HepG2 (cell line): ENCODE data around the gene SCUBE2. TPM values are rescaled to one million over a fixed set of nuclear protein-coding genes. Genes with fewer than 3 reads are reported as not detected.
A peak's percentile ranks its signal among the peaks of the same experiment; 100 is the strongest.

ENCODE experiments used
- ATAC-seq: fragments of 200-7000 bp; cut with Tn5 transposase; 3 replicates; pipeline ENCODE4 v1.9.1; 2020; ENCODE audit warnings: mild to moderate bottlenecking, moderate library complexity
- BruUV-seq: library from RNA; stranded (reverse); fragments of 400-500 nt; replicated peaks from 2 replicates; lab custom pipeline; 2021; lab: Mats Ljungman, UMichigan
- CTCF ChIA-PET: fragments of 300-600 bp; formaldehyde crosslinking; extraction: SDS; loops from one replicate; lab custom pipeline; 2021; ENCODE audit warnings: low total read pairs, inconsistent platforms, low intra/inter-chr PET ratio; lab: Yijun Ruan, JAX
- POLR2A ChIA-PET: fragments of 350-600 bp; sonication (Branson Sonifier 250); formaldehyde crosslinking; loops from one replicate; lab custom pipeline; 2020; ENCODE audit warnings: antibody characterized with exemption, inconsistent platforms; lab: Yijun Ruan, JAX
- DNase-seq: peaks from one replicate; pipeline ENCODE4 v3.0.0-alpha.2; 2015; ENCODE audit warnings: low spot score
- FAIRE-seq: peaks from 3 replicates; lab custom pipeline; 2011; peaks lifted over from hg19 to GRCh38; lab: Jason Lieb, UNC
- H2AFZ ChIP-seq: one replicate; pipeline ENCODE4 v1.6.1; 2011; ENCODE audit warnings: low read length, inconsistent platforms
- H3K27ac ChIP-seq: fragments of 300-600 bp; 3 replicates; pipeline ENCODE4 v1.8.0; 2011; ENCODE audit warnings: mixed run types, mild to moderate bottlenecking, mixed read lengths, low read length, inconsistent platforms; ENCODE audit not compliant: insufficient read depth; ENCODE audit errors: extremely low read length
- H3K27me3 ChIP-seq, 2 experiments: fragments of 200-600 bp in 1 of 2; 2 replicates in 1 of 2; 3 replicates in 1 of 2; pipeline versions ENCODE4 v1.6.0 to v1.8.0; 2011; ENCODE audit warnings: low read length in 2 of 2, mild to moderate bottlenecking in 2 of 2, moderate library complexity in 2 of 2, inconsistent platforms in 1 of 2; ENCODE audit not compliant: insufficient read depth in 2 of 2, control insufficient read depth in 1 of 2
- H3K36me3 ChIP-seq, 2 experiments: fragments of 200-600 bp in 1 of 2; replicated peaks in 1 of 2; 2 replicates in 1 of 2; 3 replicates in 1 of 2; pipeline versions ENCODE4 v1.5.1 to v1.8.0; 2011; ENCODE audit warnings: low read length in 2 of 2, inconsistent platforms in 1 of 2; ENCODE audit not compliant: insufficient read depth in 2 of 2, control insufficient read depth in 1 of 2
- H3K4me1 ChIP-seq: 2 replicates; pipeline ENCODE4 v1.5.1; 2012; ENCODE audit warnings: low read length, inconsistent platforms; ENCODE audit not compliant: insufficient read depth
- H3K4me2 ChIP-seq: 2 replicates; pipeline ENCODE4 v1.6.0; 2011; ENCODE audit warnings: low read depth, low read length, inconsistent platforms
- H3K4me3 ChIP-seq, 3 experiments: fragments of 200-600 bp in 1 of 3; sonication (generic), shearing (Covaris generic) in 1 of 3; replicated peaks in 1 of 3; 2 replicates each; pipeline ENCODE4 v1.5.1; 2011 to 2016; ENCODE audit warnings: low read length in 3 of 3, inconsistent platforms in 2 of 3, low read depth in 2 of 3, mild to moderate bottlenecking in 2 of 3, control low read depth in 1 of 3, mixed read lengths in 1 of 3; ENCODE audit not compliant: insufficient read depth in 1 of 3
- H3K79me2 ChIP-seq: one replicate; pipeline ENCODE4 v1.6.1; 2011; ENCODE audit warnings: low read length, inconsistent platforms; ENCODE audit not compliant: insufficient read depth
- H3K9ac ChIP-seq: 2 replicates; pipeline ENCODE4 v1.6.0; 2011; ENCODE audit warnings: mild to moderate bottlenecking, low read depth, low read length, inconsistent platforms; ENCODE audit not compliant: insufficient read depth
- H3K9me3 ChIP-seq: 2 replicates; pipeline ENCODE4 v1.5.1; 2012; ENCODE audit warnings: mild to moderate bottlenecking, low read length
- H4K20me1 ChIP-seq: 2 replicates; pipeline ENCODE4 v1.6.0; 2011; ENCODE audit warnings: inconsistent platforms, mild to moderate bottlenecking, low read length, moderate library complexity; ENCODE audit not compliant: insufficient read depth
- AKAP8 ChIP-seq: sonication (generic); formaldehyde crosslinking; IDR thresholded peaks from 2 replicates; pipeline ENCODE4 v1.5.1; 2020; ENCODE audit warnings: mild to moderate bottlenecking, missing genetic modification reagents
- IRX3 ChIP-seq: sonication (generic); formaldehyde crosslinking; IDR thresholded peaks from 2 replicates; pipeline ENCODE4 v1.8.1; 2023; ENCODE audit warnings: mild to moderate bottlenecking, low read depth, missing genetic modification reagents, borderline replicate concordance
- MAZ ChIP-seq, 2 experiments: sonication (generic) in 1 of 2; formaldehyde crosslinking in 1 of 2; IDR thresholded peaks; 2 replicates each; pipeline versions ENCODE4 v1.5.0 to v1.6.1; 2012 to 2020; ENCODE audit warnings: low read depth in 2 of 2, mild to moderate bottlenecking in 2 of 2, borderline replicate concordance in 1 of 2, improper control_type of control experiment in 1 of 2, low read length in 1 of 2, missing genetic modification reagents in 1 of 2, moderate library complexity in 1 of 2
- MTA3 ChIP-seq: sonication (generic); formaldehyde crosslinking; IDR thresholded peaks from 2 replicates; pipeline ENCODE4 v1.4.0; 2020; ENCODE audit warnings: missing genetic modification reagents
- NFE2 ChIP-seq: sonication (generic); formaldehyde crosslinking; IDR thresholded peaks from 2 replicates; pipeline ENCODE4 v1.4.0; 2020; ENCODE audit warnings: missing genetic modification reagents
- ZFP1 ChIP-seq: IDR thresholded peaks from 2 replicates; pipeline ENCODE4 v1.6.1; 2016
- ZNF549 ChIP-seq: sonication (generic); formaldehyde crosslinking; IDR thresholded peaks from 2 replicates; pipeline ENCODE4 v1.5.0; 2020; ENCODE audit warnings: missing genetic modification reagents
- WGBS: methylation state at CpG from one replicate; pipeline ENCODE4 v1.1.6; 2017; ENCODE audit warnings: low lambda C conversion rate; 5-methylcytosine and 5-hydroxymethylcytosine counted together
- in situ Hi-C: cut with HindIII; loops from 2 replicates; pipeline ENCODE4 v1.10.0; 2017; ENCODE audit warnings: low pct_unique_long_range_greater_than_20kb; ENCODE audit not compliant: extremely low pct_ligation_motif_present
- intact Hi-C: fragments of 100-400 bp; cut with micrococcal nuclease; formaldehyde crosslinking; loops from one replicate; pipeline ENCODE4 v1.10.0; 2022; ENCODE audit not compliant: unreplicated experiment
- polyA plus RNA-seq, 8 experiments: library from polyadenylated mRNA; depleted of rRNA in 3 of 8; stranded (reverse) in 7 of 8; unstranded in 1 of 8; fragments of >200 nt; fragmentation: Illumina TruSeq in 4 of 8; extraction: Trizol in 4 of 8; gene quantifications; 2 replicates each; pipeline versions ENCODE4 v1.2.1 to v1.2.3, GENCODE V29; 2011 to 2016; ENCODE audit warnings: low read depth in 4 of 8, missing spikeins in 1 of 8, mixed read lengths in 1 of 8; ENCODE audit not compliant: insufficient read depth in 1 of 8
- total RNA-seq, 5 experiments: library from RNA; depleted of rRNA; stranded (reverse); fragments of >200 nt; fragmentation: Illumina TruSeq; extraction: Trizol; gene quantifications; 2 replicates each; pipeline ENCODE4 v1.2.3, GENCODE V29; 2016; ENCODE audit warnings: low read depth in 1 of 5
- TF ChIP-seq, protein P1 (sequence below): fragments of 450-650 bp; IDR thresholded peaks from 2 replicates; pipeline ENCODE4 v1.6.1; 2017

Gene SCUBE2
- total and polyA plus RNA-seq, 2 of the 13 experiments (the other 11 are each of a cell fraction or from before 2014, with no cell fraction given) = 0.09 TPM; not detected in 1

DNA sequence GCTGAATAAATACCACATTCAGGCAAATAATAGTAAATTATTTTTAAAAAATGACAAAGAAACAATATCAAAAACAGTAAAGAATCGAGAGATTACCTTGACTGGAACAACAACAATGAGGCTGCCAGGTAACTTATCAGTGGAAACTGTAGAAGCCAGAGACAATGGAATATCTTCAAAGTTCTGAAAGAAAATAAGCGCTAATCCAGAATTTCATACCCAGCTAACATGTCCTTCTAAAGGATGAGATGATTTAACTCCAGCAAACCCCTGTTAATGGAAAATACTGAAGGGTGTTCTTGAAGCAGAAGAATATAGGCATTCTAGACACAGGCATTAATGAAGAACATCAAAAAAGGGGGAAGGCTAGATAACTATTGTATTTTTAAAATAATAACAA lies 20.7 kb upstream of the SCUBE2 start:
- ChIA-PET POLR2A (no interaction called here), CTCF (no interaction called here)
- TF ChIP-seq MAZ (IDR thresholded peaks at IDR 0.05; ENCODE audit: borderline replicate concordance, low read depth, low read length) (no peak), MAZ (CRISPR knock-in tag; IDR thresholded peaks at IDR 0.05; ENCODE audit: low read depth) (no peak), ZNF549 (no peak), ZFP1 (CRISPR knock-in tag) (peak; percentile 96; the same call in 1 of the 2 replicates)
- TF ChIP-seq, protein P1, sequence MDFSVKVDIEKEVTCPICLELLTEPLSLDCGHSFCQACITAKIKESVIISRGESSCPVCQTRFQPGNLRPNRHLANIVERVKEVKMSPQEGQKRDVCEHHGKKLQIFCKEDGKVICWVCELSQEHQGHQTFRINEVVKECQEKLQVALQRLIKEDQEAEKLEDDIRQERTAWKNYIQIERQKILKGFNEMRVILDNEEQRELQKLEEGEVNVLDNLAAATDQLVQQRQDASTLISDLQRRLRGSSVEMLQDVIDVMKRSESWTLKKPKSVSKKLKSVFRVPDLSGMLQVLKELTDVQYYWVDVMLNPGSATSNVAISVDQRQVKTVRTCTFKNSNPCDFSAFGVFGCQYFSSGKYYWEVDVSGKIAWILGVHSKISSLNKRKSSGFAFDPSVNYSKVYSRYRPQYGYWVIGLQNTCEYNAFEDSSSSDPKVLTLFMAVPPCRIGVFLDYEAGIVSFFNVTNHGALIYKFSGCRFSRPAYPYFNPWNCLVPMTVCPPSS = no peak
- WGBS = 53% methylated on average over 2 of the region's 2 CpGs
- no peak for FAIRE-seq
- H3K9me3 ChIP-seq = peaks cover 27% of the 10 kb centered on the region
- BruUV-seq = no TSS peak
- H3K9ac ChIP-seq = no peak overlapping the region
- no peaks in the 10 kb centered on the region for H3K27me3 ChIP-seq
- H3K36me3 ChIP-seq = no peaks in the 10 kb centered on the region
- no peak overlapping the region for H3K4me2 ChIP-seq
- H4K20me1 ChIP-seq = no peaks in the 10 kb centered on the region
- H3K79me2 ChIP-seq = no peaks in the 10 kb centered on the region
- in situ Hi-C loops (no loop called here), intact Hi-C loops (no loop called here)
- no peak overlapping the region for H2AFZ ChIP-seq
- no peaks in the 10 kb centered on the region for H3K4me1 ChIP-seq
- H3K4me3 ChIP-seq = no peak overlapping the region
- no peak for ATAC-seq
- no peak overlapping the region for H3K27ac ChIP-seq
- DNase-seq = no peak

DNA sequence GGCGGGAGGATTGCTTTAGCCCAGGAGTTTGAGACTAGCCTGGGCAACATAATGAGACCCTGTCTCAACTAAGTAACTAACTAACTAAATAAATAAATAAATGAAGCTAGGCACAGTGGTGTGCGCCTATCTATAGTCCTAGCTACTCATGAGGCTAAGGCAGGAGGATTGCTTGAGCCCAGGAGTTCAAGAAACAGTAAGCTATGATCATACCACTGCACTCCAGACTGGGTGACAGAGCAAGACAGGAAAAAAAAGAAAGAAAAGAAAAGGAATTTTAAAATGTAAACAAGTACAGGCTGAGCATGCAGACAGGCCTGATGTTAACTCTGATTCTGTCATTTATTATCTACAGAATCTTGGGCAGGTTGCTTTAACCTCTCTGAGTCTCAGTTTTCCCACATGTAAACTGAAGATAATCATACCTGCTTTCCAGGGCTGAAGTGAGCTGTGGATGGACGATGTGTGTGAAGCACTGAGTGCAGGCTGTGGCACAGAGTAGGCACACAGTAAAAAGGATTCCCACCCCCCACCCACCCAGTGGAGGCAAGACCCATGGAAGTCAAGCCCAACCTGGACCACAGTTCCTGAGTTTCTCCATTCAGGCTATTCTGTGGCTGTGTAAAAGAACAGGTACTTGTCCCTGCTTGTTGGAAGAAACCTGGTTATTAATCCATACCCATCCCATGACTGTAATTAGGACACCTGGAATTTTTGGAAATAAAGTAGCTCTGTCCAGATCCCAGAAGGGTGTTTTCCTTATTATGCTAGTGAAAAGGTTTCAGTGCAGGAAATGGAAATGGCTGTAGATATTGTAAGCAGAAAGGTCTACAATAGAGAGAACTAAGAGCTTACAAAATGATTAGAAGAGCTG lies 18.7 kb upstream of the SCUBE2 start:
- no peaks in the 10 kb centered on the region for H3K4me1 ChIP-seq
- 40% methylated on average over 3 of the region's 3 CpGs for WGBS
- H3K79me2 ChIP-seq = no peaks in the 10 kb centered on the region
- H3K36me3 ChIP-seq = no peaks in the 10 kb centered on the region
- peaks cover 27% of the 10 kb centered on the region for H3K9me3 ChIP-seq
- DNase-seq = no peak
- H3K4me3 ChIP-seq = no peak overlapping the region
- in situ Hi-C loops = no loop called here
- POLR2A ChIA-PET = no interaction called here
- no peaks in the 10 kb centered on the region for H3K27me3 ChIP-seq
- H3K4me2 ChIP-seq = no peak overlapping the region
- TF ChIP-seq MTA3 (CRISPR knock-in tag) (no peak), AKAP8 (CRISPR knock-in tag) (no peak), NFE2 (CRISPR knock-in tag) (no peak), IRX3 (CRISPR knock-in tag) (no peak)
- no peak overlapping the region for H3K9ac ChIP-seq
- intact Hi-C loops = no loop called here
- CTCF ChIA-PET = no interaction called here
- no peak for FAIRE-seq
- no TSS peak for BruUV-seq
- H4K20me1 ChIP-seq = no peaks in the 10 kb centered on the region
- ATAC-seq = no peak
- H2AFZ ChIP-seq = no peak overlapping the region
- no peak overlapping the region for H3K27ac ChIP-seq
